Measurements from ENCODE around the gene CCDC90B.
"Not testable (repeated sequence)": the region's sequence is repeated elsewhere in the genome, so short reads cannot be mapped to it uniquely, and the experiment has no call there.

Gene CCDC90B

DNA sequence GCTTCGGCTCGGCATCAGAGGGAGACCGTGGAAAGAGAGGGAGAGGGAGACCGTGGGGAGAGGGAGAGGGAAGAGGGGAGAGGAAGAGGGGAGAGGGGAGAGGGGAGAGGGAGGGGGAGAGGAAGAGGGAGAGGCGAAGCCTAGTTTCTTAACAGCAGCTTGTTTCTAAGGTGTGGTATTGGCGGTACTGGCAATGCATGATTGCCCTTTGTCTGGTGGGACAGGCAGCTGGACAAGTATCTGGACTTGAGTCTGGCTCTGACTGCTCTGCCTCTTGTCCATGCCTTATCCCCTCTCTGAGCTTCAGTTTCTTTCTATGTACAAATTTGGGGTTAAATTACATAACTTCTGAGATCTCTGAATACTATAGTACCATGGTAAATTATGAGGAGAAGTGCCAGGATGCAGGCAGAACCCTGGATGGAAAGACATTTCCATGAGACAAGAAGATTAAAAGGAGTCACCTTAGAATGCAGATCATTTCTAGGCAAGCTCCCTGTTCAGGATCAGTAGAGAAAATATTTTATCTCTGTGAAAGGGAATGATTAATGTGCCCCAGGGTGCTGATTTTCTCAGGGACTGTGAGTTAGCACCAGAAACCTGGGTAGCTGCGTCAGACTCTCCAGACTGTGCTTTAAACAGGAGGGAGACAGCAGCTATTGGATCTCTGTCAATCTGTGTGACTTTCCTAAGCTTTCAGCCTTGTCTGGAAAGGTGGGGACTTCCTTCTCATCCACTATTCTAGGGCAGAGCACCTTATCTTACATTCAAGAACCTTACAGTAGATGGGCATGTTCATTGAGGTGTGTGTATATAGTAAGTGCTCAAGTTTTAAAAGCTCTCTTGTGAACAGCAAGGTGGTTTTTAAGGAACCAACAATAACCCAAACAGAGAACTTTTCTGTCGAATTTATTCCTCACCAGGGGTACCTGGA is 31.9 kb upstream of the CCDC90B start:
- DNase-seq (ENCODE audit: low read depth, low spot score) = no peak
- no peak overlapping the region for H3K4me3 ChIP-seq (ENCODE audit: low read depth, low read length)
- ChIA-PET CTCF (no interaction called here), POLR2A (no interaction called here)
- TF ChIP-seq, protein P1, sequence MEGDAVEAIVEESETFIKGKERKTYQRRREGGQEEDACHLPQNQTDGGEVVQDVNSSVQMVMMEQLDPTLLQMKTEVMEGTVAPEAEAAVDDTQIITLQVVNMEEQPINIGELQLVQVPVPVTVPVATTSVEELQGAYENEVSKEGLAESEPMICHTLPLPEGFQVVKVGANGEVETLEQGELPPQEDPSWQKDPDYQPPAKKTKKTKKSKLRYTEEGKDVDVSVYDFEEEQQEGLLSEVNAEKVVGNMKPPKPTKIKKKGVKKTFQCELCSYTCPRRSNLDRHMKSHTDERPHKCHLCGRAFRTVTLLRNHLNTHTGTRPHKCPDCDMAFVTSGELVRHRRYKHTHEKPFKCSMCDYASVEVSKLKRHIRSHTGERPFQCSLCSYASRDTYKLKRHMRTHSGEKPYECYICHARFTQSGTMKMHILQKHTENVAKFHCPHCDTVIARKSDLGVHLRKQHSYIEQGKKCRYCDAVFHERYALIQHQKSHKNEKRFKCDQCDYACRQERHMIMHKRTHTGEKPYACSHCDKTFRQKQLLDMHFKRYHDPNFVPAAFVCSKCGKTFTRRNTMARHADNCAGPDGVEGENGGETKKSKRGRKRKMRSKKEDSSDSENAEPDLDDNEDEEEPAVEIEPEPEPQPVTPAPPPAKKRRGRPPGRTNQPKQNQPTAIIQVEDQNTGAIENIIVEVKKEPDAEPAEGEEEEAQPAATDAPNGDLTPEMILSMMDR (IDR thresholded peaks at IDR 0.05; ENCODE audit: insufficient read depth, low read length, missing control alignments) = no peak

DNA sequence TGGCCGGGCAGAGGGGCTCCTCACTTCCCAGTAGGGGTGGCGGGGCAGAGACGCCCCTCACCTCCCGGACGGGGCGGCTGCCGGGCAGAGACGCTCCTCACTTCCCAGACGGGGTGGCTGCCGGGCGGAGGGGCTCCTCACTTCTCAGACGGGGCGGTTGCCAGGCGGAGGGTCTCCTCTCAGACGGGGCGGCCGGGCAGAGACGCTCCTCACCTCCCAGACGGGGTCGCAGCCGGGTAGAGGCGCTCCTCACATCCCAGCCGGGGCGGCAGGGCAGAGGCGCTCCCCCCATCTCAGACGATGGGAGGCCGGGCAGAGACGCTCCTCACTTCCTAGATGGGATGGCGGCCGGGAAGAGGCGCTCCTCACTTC is 30.7 kb upstream of the CCDC90B start:
- POLR2A ChIA-PET; CTCF ChIA-PET; H3K4me3 ChIP-seq (ENCODE audit: low read depth, low read length); DNase-seq (ENCODE audit: low read depth, low spot score): not testable (repeated sequence)

DNA sequence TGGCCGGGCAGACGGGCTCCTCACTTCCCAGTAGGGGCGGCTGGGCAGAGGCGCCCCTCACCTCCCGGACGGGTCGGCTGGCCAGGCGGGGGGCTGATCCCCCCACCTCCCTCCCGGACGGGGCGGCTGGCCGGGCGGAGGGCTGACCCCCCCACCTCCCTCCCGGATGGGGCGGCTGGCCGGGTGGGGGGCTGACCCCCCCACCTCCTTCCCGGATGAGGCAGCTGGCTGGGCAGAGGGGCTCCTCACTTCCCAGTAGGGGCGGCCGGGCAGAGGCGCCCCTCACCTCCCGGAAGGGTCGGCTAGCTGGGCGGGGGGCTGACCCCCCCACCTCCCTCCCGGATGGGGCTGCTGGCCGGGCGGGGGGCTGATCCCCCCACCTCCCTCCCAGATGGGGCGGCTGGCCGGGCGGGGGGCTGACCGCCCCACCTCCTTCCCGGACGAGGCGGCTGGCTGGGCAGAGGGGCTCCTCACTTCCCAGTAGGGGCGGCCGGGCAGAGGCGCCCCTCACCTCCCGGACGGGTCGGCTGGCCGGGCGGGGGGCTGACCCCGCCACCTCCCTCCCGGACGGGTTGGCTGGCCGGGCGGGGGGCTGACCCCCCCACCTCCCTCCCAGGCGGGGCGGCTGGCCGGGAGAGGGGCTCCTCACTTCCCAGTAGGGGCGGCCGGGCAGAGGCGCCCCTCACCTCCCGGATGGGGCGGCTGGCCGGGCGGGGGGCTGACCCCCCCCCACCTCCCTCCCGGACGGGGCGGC is 30.2 kb upstream of the CCDC90B start:
- POLR2A ChIA-PET = not testable (repeated sequence)

DNA sequence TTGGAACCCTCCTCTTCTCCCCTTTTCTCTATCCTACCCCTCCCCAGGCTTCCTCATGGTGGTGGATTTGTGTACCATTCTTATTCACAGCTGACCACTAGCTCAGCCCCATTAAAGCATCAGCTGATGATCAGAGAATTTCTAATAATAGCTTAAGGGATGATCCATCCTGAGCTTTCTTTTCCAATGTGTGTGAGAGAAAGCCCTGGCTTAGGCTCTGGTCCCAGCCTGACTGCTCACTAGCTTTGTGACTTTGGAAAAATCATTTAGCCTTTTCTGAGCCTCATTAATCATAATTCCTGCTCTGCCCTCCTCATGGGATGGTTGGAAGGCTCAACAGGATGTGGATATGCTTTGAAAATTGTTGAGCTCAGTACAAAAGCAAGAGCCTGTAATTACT is 26.3 kb upstream of the CCDC90B start:
- CTCF ChIA-PET = no interaction called here
- H3K4me3 ChIP-seq (ENCODE audit: low read depth, low read length) = no peak overlapping the region
- no peak for DNase-seq (ENCODE audit: low read depth, low spot score)
- POLR2A ChIA-PET = no interaction called here
- TF ChIP-seq, protein P1 (IDR thresholded peaks at IDR 0.05; ENCODE audit: insufficient read depth, low read length, missing control alignments) = no peak

More for the DNA sequence above, 30.2 kb upstream of the CCDC90B start:
- DNase-seq (ENCODE audit: low read depth, low spot score); H3K4me3 ChIP-seq (ENCODE audit: low read depth, low read length); CTCF ChIA-PET: not testable (repeated sequence)

DNA sequence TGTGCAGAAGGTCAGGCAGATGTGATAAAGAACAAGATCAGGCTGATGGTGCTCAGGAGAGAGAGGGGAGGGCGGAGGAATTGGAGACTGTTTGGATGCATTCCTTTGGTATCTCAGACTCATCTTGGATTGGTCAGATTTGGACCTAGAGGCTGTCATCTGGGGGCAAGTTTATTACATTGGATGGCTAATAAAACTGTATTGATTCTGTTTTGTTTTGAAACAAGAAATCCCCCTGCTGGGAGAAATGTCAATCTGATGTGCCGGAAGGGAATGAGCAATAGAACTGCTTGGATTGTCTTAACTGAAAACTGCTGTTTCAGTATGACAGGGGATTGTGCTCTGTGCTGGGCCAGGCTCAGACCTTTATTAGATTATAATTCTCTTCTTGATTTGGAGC is 25.5 kb upstream of the CCDC90B start:
- POLR2A ChIA-PET = no interaction called here
- DNase-seq (ENCODE audit: low read depth, low spot score) = no peak
- no peak overlapping the region for H3K4me3 ChIP-seq (ENCODE audit: low read depth, low read length)
- CTCF ChIA-PET = no interaction called here
- TF ChIP-seq, protein P1 (IDR thresholded peaks at IDR 0.05; ENCODE audit: insufficient read depth, low read length, missing control alignments) = no peak

DNA sequence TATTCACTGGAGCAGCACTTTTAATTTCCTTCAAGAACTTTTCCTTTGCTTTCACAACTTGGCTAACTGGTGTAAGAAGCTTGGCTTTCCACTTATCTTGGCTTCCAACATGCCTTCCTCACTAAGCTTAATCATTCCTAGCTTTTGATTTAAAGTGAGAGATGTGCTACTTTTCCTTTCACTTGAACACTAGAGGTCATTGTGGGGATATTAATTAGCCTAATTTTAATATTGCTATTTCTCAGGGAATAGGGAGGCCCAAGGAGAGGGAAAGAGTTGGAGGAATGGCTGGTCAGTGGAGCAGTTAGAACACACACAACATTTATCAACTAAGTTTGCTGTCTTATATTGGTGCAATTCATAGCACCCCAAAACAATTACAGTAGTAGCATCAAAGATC is 24.6 kb upstream of the CCDC90B start:
- no peak overlapping the region for H3K4me3 ChIP-seq (ENCODE audit: low read depth, low read length)
- TF ChIP-seq, protein P1 (IDR thresholded peaks at IDR 0.05; ENCODE audit: insufficient read depth, low read length, missing control alignments) = no peak
- ChIA-PET POLR2A (no interaction called here), CTCF (interaction anchor here (1.1 to 1.2 kb wide), 2 partner anchors 23 to 506 kb away, joined by 3 read pairs; no protein-coding TSS in a partner anchor)
- DNase-seq (ENCODE audit: low read depth, low spot score) = no peak

DNA sequence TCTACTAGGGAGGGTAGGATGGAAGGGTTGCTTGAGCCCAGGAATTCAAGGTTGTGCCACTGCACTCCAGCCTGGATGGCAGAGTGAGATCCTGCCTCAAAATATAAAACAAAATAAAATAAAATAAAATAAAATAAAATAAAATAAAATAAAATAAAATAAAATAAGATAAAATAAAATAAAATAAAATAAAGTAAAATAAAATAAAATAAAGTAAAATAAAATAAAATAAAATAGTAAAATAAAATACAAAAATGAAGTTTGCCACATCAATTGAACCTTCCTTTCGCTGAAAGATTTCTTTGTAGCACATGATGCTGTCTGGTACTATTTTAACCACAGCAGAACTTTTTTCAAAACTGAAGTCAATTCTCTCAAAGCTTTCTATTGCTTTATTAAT is 22.4 kb upstream of the CCDC90B start:
- DNase-seq (ENCODE audit: low read depth, low spot score); POLR2A ChIA-PET; H3K4me3 ChIP-seq (ENCODE audit: low read depth, low read length): not testable (repeated sequence)
- CTCF ChIA-PET = interaction anchor here (9.4 kb wide), 1 partner anchor 15 kb away, joined by 78 read pairs; no protein-coding TSS in a partner anchor
